ENCODE results near the gene HLF.

GRCh38 chr17:55324296-55324978 lies 59.7 kb downstream of the HLF start:
- no peak for TF ChIP-seq CTCF (IDR thresholded peaks at IDR 0.05)
- no peak for TF ChIP-seq EZH2 (IDR thresholded peaks at IDR 0.05; ENCODE audit: borderline replicate concordance, insufficient read depth, low read depth, low read length, poor library complexity, severe bottlenecking)
